GM12874 (cell line): ENCODE data around the gene SLC10A4.

ENCODE experiments used
- TF ChIP-seq, protein P1 (sequence below): IDR thresholded peaks from 2 replicates; pipeline ENCODE4 v1.5.1; 2011; ENCODE audit warnings: low read depth, mild to moderate bottlenecking, control low read depth, low read length, moderate library complexity; ENCODE audit not compliant: insufficient read depth

SLC10A4 gene

DNA sequence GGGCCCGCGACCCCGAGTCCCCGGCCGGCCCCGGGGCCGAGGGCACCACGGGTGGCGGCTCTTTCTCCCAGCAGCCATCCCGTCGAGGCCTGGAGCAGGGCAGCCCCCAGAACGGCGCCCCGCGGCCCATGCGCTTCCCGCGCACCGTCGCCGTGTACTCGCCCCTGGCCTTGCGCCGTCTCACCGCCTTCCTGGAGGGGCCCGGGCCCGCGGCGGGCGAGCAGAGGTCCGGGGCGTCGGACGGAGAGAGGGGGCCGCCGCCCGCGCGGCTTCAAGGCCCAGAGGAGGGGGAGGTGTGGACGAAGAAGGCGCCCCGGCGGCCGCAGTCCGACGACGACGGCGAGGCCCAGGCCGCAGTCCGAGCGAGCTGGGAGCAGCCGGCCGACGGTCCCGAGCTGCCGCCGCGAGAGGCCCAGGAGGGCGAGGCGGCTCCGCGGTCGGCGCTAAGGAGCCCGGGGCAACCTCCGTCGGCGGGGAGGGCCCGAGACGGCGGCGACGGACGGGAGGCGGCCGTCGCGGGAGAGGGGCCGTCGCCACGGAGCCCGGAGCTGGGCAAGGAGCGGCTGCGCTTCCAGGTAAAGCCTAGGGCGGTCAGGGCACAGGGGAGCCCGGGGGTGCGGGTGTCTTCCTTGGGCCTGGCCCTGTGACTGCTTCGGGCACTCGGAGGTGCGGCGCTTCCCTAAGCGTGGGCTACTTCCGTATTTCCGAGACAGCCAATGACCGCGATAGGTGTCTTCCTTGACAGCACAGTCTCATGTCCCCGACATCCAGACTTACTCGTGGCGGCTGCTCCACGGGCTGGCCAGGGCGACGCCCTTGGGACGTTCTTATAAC is 7.8 kb downstream of the SLC10A4 start:
- TF ChIP-seq, protein P1, sequence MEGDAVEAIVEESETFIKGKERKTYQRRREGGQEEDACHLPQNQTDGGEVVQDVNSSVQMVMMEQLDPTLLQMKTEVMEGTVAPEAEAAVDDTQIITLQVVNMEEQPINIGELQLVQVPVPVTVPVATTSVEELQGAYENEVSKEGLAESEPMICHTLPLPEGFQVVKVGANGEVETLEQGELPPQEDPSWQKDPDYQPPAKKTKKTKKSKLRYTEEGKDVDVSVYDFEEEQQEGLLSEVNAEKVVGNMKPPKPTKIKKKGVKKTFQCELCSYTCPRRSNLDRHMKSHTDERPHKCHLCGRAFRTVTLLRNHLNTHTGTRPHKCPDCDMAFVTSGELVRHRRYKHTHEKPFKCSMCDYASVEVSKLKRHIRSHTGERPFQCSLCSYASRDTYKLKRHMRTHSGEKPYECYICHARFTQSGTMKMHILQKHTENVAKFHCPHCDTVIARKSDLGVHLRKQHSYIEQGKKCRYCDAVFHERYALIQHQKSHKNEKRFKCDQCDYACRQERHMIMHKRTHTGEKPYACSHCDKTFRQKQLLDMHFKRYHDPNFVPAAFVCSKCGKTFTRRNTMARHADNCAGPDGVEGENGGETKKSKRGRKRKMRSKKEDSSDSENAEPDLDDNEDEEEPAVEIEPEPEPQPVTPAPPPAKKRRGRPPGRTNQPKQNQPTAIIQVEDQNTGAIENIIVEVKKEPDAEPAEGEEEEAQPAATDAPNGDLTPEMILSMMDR = no peak

DNA sequence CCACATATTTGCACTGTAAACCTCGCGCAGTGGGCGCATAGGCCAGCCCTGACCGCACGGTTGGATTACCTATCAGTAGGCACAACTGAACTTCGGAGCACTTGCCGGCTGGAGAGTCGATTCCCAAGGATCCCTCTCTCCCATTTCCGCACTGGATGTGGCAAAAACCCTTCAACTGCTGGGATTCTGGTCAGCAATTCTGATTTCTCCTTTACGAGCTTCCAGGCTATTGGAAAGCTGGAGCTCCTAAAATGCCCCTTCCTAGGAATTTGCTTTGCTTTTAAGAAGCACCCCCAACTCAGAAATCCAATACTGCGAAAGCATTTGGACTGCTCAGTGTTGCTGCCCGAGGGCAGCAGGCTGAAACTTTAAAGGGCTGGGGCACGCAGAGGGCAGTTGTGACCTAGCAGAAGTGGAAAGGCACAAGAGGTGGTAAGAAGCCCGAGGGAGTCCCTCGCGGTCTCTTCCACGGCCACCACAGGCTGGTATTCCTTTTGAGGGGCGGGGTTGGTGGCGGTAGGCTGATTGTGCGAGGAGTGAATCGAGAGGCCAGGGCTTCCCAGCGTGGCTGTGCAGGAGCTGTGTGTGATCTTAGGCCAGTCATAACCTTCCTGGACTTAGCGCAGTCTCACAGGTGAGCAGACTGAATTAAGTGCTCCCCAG is 8.5 kb downstream of the SLC10A4 start:
- TF ChIP-seq, protein P1 = no peak

DNA sequence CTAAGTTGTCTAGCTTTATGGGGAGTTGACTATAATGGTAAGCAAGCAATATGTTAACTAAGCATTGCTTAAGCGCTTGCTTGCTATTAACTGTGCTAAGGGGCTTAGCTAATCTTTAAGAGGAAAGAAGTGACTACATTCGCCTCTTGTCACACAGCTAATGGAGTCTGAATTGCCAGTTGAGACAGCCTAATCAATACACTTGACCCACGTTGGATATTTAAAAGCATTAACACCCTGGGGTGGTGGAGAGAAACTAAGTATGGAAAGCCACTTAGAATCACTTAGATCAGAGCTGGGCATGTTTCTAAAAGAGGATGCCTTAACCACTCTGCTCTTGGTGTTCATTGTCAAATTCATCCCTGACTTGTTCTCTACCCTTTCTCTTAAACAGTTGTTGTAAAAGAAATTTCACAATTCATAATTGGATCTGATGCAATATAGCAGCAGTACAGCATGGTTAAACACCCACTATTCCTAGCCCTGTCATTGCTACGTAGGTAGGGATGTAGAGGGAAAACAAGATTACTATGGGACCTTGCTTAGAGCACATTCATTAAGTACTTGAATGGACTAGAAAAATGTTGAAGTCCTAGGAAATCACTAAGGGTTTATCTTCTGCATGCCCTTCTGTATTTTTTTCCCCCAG is 10.4 kb downstream of the SLC10A4 start:
- TF ChIP-seq, protein P1 = no peak

DNA sequence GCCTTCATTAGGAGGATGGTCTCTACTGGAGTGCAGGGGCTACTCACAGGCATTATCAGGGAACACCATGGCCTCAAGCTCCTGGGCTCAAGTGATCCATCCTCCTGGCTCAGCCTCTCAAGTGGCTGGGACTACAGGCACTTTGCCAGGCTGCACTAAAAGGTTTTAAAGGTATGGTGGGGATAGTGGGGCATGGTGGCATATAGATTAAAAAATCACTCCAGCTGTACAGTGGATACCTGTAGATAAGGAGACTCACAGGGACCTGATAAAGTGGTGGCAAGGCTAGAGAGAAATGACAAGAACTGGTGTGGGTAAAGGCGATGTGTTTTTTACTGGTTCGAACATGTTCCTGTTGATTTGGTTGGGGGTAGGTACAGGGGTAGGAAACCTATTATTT is 12.8 kb downstream of the SLC10A4 start:
- TF ChIP-seq, protein P1 = no peak

DNA sequence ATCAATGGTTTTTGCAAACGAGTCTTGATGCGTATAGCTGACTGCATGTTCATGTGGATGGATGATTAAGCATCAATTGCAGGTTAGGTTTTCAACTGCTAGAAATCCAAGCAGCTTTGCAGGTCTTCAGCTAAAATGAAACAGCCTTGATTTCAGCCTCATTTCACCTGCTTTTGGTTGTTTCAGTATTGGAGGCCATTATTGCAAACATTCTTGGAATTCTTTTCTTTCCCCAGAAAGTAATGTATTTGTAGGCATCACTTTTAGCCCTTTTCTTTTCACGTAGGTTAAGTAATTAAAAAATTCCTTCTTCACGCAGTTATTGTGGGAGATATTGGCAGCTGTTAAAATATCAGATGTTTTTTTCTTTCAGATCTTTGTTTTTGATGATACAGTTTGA is 15.8 kb downstream of the SLC10A4 start:
- TF ChIP-seq, protein P1 = no peak

DNA sequence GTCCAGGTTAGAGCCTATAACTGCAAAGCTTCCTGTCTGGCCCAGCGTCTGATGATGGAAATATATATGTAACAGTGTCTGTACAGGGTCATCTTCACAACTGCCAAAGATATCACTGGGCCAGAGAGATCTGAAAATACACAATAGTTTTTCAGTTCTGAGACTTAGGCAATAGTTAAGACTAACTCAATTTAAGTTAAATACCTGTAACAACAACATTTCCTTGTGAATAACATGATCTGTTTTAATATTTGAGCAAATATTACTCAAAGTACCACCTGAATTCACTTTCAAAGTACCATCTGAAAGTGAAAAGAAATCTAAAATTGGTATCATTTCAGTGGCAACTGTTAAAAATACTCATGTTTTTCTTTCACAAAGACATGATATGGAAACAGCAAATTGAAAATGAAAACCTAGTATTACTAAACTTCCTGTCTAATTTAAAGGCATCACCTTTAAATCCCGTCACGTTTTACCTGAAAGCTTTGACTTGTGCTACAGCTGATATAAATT is 16.5 kb downstream of the SLC10A4 start:
- TF ChIP-seq, protein P1 = no peak
